ENCODE data around the gene SPRTN.

DNA sequence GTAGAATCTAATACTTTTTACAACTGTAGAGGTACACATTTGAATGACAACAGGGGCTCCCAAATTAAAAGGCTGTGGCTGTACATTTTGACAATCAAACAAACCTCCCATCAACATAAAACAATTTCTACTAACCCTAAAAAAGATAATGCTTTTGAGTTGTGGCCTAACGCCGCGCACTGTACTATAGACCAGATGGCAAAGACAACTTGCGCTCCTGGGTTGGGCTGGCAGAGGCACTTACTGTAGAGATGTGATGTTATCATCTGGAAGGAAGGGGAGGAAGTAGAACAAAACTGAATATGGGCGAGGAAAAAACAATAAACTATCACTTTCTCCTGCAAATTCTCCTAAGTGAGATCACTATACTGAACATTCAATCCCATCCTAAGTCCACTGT lies 26.1 kb downstream of the SPRTN start:
- TF ChIP-seq, protein P1, sequence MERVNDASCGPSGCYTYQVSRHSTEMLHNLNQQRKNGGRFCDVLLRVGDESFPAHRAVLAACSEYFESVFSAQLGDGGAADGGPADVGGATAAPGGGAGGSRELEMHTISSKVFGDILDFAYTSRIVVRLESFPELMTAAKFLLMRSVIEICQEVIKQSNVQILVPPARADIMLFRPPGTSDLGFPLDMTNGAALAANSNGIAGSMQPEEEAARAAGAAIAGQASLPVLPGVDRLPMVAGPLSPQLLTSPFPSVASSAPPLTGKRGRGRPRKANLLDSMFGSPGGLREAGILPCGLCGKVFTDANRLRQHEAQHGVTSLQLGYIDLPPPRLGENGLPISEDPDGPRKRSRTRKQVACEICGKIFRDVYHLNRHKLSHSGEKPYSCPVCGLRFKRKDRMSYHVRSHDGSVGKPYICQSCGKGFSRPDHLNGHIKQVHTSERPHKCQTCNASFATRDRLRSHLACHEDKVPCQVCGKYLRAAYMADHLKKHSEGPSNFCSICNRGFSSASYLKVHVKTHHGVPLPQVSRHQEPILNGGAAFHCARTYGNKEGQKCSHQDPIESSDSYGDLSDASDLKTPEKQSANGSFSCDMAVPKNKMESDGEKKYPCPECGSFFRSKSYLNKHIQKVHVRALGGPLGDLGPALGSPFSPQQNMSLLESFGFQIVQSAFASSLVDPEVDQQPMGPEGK (CRISPR knock-in tag; IDR thresholded peaks at IDR 0.05; ENCODE audit: borderline replicate concordance), result no peak
- TF ChIP-seq RARB (CRISPR knock-in tag; IDR thresholded peaks at IDR 0.05) (no peak), ISL1 (CRISPR knock-in tag; IDR thresholded peaks at IDR 0.05) (no peak), GLIS3 (CRISPR knock-in tag; IDR thresholded peaks at IDR 0.05) (no peak), ZNF70 (CRISPR knock-in tag; IDR thresholded peaks at IDR 0.05) (no peak), PPARA (CRISPR knock-in tag; IDR thresholded peaks at IDR 0.05; ENCODE audit: borderline replicate concordance) (no peak), ZFP30 (CRISPR knock-in tag; IDR thresholded peaks at IDR 0.05) (no peak)
- TF ChIP-seq, protein P2, sequence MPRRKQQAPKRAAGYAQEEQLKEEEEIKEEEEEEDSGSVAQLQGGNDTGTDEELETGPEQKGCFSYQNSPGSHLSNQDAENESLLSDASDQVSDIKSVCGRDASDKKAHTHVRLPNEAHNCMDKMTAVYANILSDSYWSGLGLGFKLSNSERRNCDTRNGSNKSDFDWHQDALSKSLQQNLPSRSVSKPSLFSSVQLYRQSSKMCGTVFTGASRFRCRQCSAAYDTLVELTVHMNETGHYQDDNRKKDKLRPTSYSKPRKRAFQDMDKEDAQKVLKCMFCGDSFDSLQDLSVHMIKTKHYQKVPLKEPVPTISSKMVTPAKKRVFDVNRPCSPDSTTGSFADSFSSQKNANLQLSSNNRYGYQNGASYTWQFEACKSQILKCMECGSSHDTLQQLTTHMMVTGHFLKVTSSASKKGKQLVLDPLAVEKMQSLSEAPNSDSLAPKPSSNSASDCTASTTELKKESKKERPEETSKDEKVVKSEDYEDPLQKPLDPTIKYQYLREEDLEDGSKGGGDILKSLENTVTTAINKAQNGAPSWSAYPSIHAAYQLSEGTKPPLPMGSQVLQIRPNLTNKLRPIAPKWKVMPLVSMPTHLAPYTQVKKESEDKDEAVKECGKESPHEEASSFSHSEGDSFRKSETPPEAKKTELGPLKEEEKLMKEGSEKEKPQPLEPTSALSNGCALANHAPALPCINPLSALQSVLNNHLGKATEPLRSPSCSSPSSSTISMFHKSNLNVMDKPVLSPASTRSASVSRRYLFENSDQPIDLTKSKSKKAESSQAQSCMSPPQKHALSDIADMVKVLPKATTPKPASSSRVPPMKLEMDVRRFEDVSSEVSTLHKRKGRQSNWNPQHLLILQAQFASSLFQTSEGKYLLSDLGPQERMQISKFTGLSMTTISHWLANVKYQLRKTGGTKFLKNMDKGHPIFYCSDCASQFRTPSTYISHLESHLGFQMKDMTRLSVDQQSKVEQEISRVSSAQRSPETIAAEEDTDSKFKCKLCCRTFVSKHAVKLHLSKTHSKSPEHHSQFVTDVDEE (CRISPR knock-in tag; IDR thresholded peaks at IDR 0.05), result no peak
